Glomerular endothelial cell (primary cell): Measurements from ENCODE around the gene MLLT3. TPM values are rescaled to one million over a fixed set of nuclear protein-coding genes. Genes with fewer than 3 reads are reported as not detected.

Experiments
- DNase-seq: peaks from one replicate; pipeline ENCODE4 v3.0.0-alpha.2; 2011; ENCODE audit warnings: low read depth, low spot score; ENCODE audit errors: extremely low read depth
- total RNA-seq: library from RNA; depleted of rRNA; stranded (reverse); fragments of >200 nt; gene quantifications from 2 replicates; pipeline ENCODE4 v1.2.3, GENCODE V29; 2015

Gene MLLT3
- total RNA-seq, 1 donor from 2014 or later: 6.5 TPM

GRCh38 chr9:20316372-20316771, 305.9 kb downstream of the MLLT3 start:
- no peak for DNase-seq

GRCh38 chr9:20315677-20316076, 306.6 kb downstream of the MLLT3 start:
- no peak for DNase-seq

- DNase-seq: no peak
Measured at GRCh38 chr9:20314981-20315380, 307.3 kb downstream of the MLLT3 start.

- DNase-seq: no peak
Measured at GRCh38 chr9:20313415-20313814, 308.9 kb downstream of the MLLT3 start.

- DNase-seq: peak; percentile 4
Measured at GRCh38 chr9:20312732-20313131, 309.6 kb downstream of the MLLT3 start.

- no peak for DNase-seq
Measured at GRCh38 chr9:20310024-20310423, 312.3 kb downstream of the MLLT3 start.

GRCh38 chr9:20309124-20309523, 313.2 kb downstream of the MLLT3 start:
- DNase-seq: no peak

- no peak for DNase-seq
Measured at GRCh38 chr9:20307621-20308020, 314.7 kb downstream of the MLLT3 start.

GRCh38 chr9:20305452-20305851, 316.8 kb downstream of the MLLT3 start:
- DNase-seq: no peak

GRCh38 chr9:20303996-20304395, 318.3 kb downstream of the MLLT3 start:
- DNase-seq: no peak

- DNase-seq: no peak
Measured at GRCh38 chr9:20303066-20303465, 319.2 kb downstream of the MLLT3 start.

GRCh38 chr9:20302197-20302596, 320.1 kb downstream of the MLLT3 start:
- no peak for DNase-seq

- no peak for DNase-seq
Measured at GRCh38 chr9:20300430-20301115, 321.7 kb downstream of the MLLT3 start.

- no peak for DNase-seq
Measured at GRCh38 chr9:20297646-20298084, 324.6 kb downstream of the MLLT3 start.

- DNase-seq: no peak
Measured at GRCh38 chr9:20295555-20295954, 326.7 kb downstream of the MLLT3 start.

- DNase-seq: no peak
Measured at GRCh38 chr9:20294046-20294750, 328.1 kb downstream of the MLLT3 start.

- no peak for DNase-seq
Measured at GRCh38 chr9:20292002-20292401, 330.3 kb downstream of the MLLT3 start.

Other genes starting within 250 kb of the MLLT3 start
- 36.1 and 65.2 TPM in 2 replicates for gene FOCAD, start 61.8 kb upstream of the MLLT3 start, total RNA-seq